ENCODE measurements around the gene FAHD2A.

- TF ChIP-seq CTCF (optimal IDR thresholded peaks at IDR 0.05 in 1 of 3, IDR thresholded peaks at IDR 0.05 in 1 of 3, conservative IDR thresholded peaks at IDR 0.05 in 1 of 3; ENCODE audit: extremely low read depth in 1 of 3, insufficient read depth in 2 of 3, low read length in 3 of 3), result no peak
- no peak for TF ChIP-seq EZH2 (IDR thresholded peaks at IDR 0.05; ENCODE audit: low read length)
Measured at GRCh38 chr2:95399061-95399460, 3.4 kb upstream of the FAHD2A start.

Data from keratinocyte (primary cell).